Loucy (cell line): ENCODE measurements around the gene ZNF407.

Experiments
- CTCF ChIP-seq: fragments of 200-600 bp; sonication (generic); conservative IDR thresholded peaks from 2 replicates; pipeline ENCODE4 v1.5.1; 2014; ENCODE audit warnings: mild to moderate bottlenecking, antibody characterized with exemption, low read length
- EZH2phosphoT487 ChIP-seq: fragments of 200-600 bp; IDR thresholded peaks from 2 replicates; pipeline ENCODE4 v1.6.1; 2018; ENCODE audit warnings: antibody characterized with exemption, mild to moderate bottlenecking, moderate library complexity, borderline replicate concordance

- TF ChIP-seq CTCF (no peak), EZH2phosphoT487 (no peak)
Observed at GRCh38 chr18:74982946-74983635, 385.4 kb downstream of the ZNF407 start.
